ENCODE measurements around the gene ALX4.

ALX4 gene

GRCh38 chr11:44228379-44228778, 81.6 kb downstream of the ALX4 start:
- H3K36me3 ChIP-seq (ENCODE audit: insufficient read depth, low read length): no peaks in the 10 kb centered on the region
- H3K4me3 ChIP-seq (ENCODE audit: low read depth in 1 of 2, low read length in 2 of 2): no peak overlapping the region
- H3K27me3 ChIP-seq (ENCODE audit: control insufficient read depth in 1 of 2, insufficient read depth in 2 of 2, low read length in 2 of 2): no peaks in the 10 kb centered on the region
- no peak overlapping the region for H3K9ac ChIP-seq (ENCODE audit: low read length)
- no peak overlapping the region for H3K27ac ChIP-seq (ENCODE audit: low read depth, low read length)
- H3K9me3 ChIP-seq (ENCODE audit: low read length): no peaks in the 10 kb centered on the region
- no peaks in the 10 kb centered on the region for H3K4me1 ChIP-seq (ENCODE audit: insufficient read depth, low read length)

GRCh38 chr11:44226945-44227344, 83.0 kb downstream of the ALX4 start:
- Histone ChIP-seq H3K4me3 (ENCODE audit: low read depth in 1 of 2, low read length in 2 of 2) (no peak overlapping the region), H3K9me3 (ENCODE audit: low read length) (no peaks in the 10 kb centered on the region), H3K27ac (ENCODE audit: low read depth, low read length) (no peak overlapping the region), H3K4me1 (ENCODE audit: insufficient read depth, low read length) (no peaks in the 10 kb centered on the region), H3K27me3 (ENCODE audit: control insufficient read depth in 1 of 2, insufficient read depth in 2 of 2, low read length in 2 of 2) (no peaks in the 10 kb centered on the region), H3K36me3 (ENCODE audit: insufficient read depth, low read length) (no peaks in the 10 kb centered on the region), H3K9ac (ENCODE audit: low read length) (no peak overlapping the region)

GRCh38 chr11:44226490-44226889, 83.4 kb downstream of the ALX4 start:
- Histone ChIP-seq H3K4me1 (ENCODE audit: insufficient read depth, low read length) (peaks cover 3% of the 10 kb centered on the region), H3K27me3 (ENCODE audit: control insufficient read depth in 1 of 2, insufficient read depth in 2 of 2, low read length in 2 of 2) (no peaks in the 10 kb centered on the region), H3K9me3 (ENCODE audit: low read length) (no peaks in the 10 kb centered on the region), H3K9ac (ENCODE audit: low read length) (no peak overlapping the region), H3K27ac (ENCODE audit: low read depth, low read length) (no peak overlapping the region), H3K36me3 (ENCODE audit: insufficient read depth, low read length) (no peaks in the 10 kb centered on the region), H3K4me3 (ENCODE audit: low read depth in 1 of 2, low read length in 2 of 2) (no peak overlapping the region)

- Histone ChIP-seq H3K4me3 (ENCODE audit: low read depth in 1 of 2, low read length in 2 of 2) (no peak overlapping the region), H3K4me1 (ENCODE audit: insufficient read depth, low read length) (peaks cover 9% of the 10 kb centered on the region), H3K9ac (ENCODE audit: low read length) (no peak overlapping the region), H3K27me3 (ENCODE audit: control insufficient read depth in 1 of 2, insufficient read depth in 2 of 2, low read length in 2 of 2) (no peaks in the 10 kb centered on the region), H3K36me3 (ENCODE audit: insufficient read depth, low read length) (no peaks in the 10 kb centered on the region), H3K27ac (ENCODE audit: low read depth, low read length) (no peak overlapping the region), H3K9me3 (ENCODE audit: low read length) (no peaks in the 10 kb centered on the region)
Observed at GRCh38 chr11:44224867-44225501, 85.0 kb downstream of the ALX4 start.

- Histone ChIP-seq H3K36me3 (ENCODE audit: insufficient read depth, low read length) (no peaks in the 10 kb centered on the region), H3K27ac (ENCODE audit: low read depth, low read length) (no peak overlapping the region), H3K4me1 (ENCODE audit: insufficient read depth, low read length) (peaks cover 9% of the 10 kb centered on the region), H3K9me3 (ENCODE audit: low read length) (no peaks in the 10 kb centered on the region), H3K9ac (ENCODE audit: low read length) (no peak overlapping the region), H3K27me3 (ENCODE audit: control insufficient read depth in 1 of 2, insufficient read depth in 2 of 2, low read length in 2 of 2) (no peaks in the 10 kb centered on the region), H3K4me3 (ENCODE audit: low read depth in 1 of 2, low read length in 2 of 2) (no peak overlapping the region)
Observed at GRCh38 chr11:44223238-44223637, 86.7 kb downstream of the ALX4 start.

- no peaks in the 10 kb centered on the region for H3K36me3 ChIP-seq (ENCODE audit: insufficient read depth, low read length)
Observed at GRCh38 chr11:44221992-44222391, 87.9 kb downstream of the ALX4 start.

GRCh38 chr11:44221456-44221855, 88.5 kb downstream of the ALX4 start:
- Histone ChIP-seq H3K4me1 (ENCODE audit: insufficient read depth, low read length) (peaks cover 9% of the 10 kb centered on the region), H3K4me3 (ENCODE audit: low read depth in 1 of 2, low read length in 2 of 2) (no peak overlapping the region), H3K9ac (ENCODE audit: low read length) (no peak overlapping the region), H3K27me3 (ENCODE audit: control insufficient read depth in 1 of 2, insufficient read depth in 2 of 2, low read length in 2 of 2) (no peaks in the 10 kb centered on the region), H3K36me3 (ENCODE audit: insufficient read depth, low read length) (no peaks in the 10 kb centered on the region), H3K9me3 (ENCODE audit: low read length) (no peaks in the 10 kb centered on the region), H3K27ac (ENCODE audit: low read depth, low read length) (no peak overlapping the region)

More at GRCh38 chr11:44221992-44222391, 87.9 kb downstream of the ALX4 start:
- Histone ChIP-seq H3K9ac (ENCODE audit: low read length) (no peak overlapping the region), H3K27ac (ENCODE audit: low read depth, low read length) (no peak overlapping the region), H3K4me3 (ENCODE audit: low read depth in 1 of 2, low read length in 2 of 2) (no peak overlapping the region), H3K9me3 (ENCODE audit: low read length) (no peaks in the 10 kb centered on the region), H3K27me3 (ENCODE audit: control insufficient read depth in 1 of 2, insufficient read depth in 2 of 2, low read length in 2 of 2) (no peaks in the 10 kb centered on the region), H3K4me1 (ENCODE audit: insufficient read depth, low read length) (peaks cover 9% of the 10 kb centered on the region)

- H3K4me1 ChIP-seq (ENCODE audit: insufficient read depth, low read length): peaks cover 9% of the 10 kb centered on the region
- no peak overlapping the region for H3K27ac ChIP-seq (ENCODE audit: low read depth, low read length)
- no peaks in the 10 kb centered on the region for H3K9me3 ChIP-seq (ENCODE audit: low read length)
- no peaks in the 10 kb centered on the region for H3K27me3 ChIP-seq (ENCODE audit: control insufficient read depth in 1 of 2, insufficient read depth in 2 of 2, low read length in 2 of 2)
- H3K4me3 ChIP-seq (ENCODE audit: low read depth in 1 of 2, low read length in 2 of 2): no peak overlapping the region
- H3K36me3 ChIP-seq (ENCODE audit: insufficient read depth, low read length): no peaks in the 10 kb centered on the region
- no peak overlapping the region for H3K9ac ChIP-seq (ENCODE audit: low read length)
Observed at GRCh38 chr11:44219830-44220796, 89.8 kb downstream of the ALX4 start.

- H3K9ac ChIP-seq (ENCODE audit: low read length): no peak overlapping the region
- no peak overlapping the region for H3K27ac ChIP-seq (ENCODE audit: low read depth, low read length)
- H3K36me3 ChIP-seq (ENCODE audit: insufficient read depth, low read length): no peaks in the 10 kb centered on the region
- H3K27me3 ChIP-seq (ENCODE audit: control insufficient read depth in 1 of 2, insufficient read depth in 2 of 2, low read length in 2 of 2): no peaks in the 10 kb centered on the region
- H3K4me1 ChIP-seq (ENCODE audit: insufficient read depth, low read length): peaks cover 9% of the 10 kb centered on the region
- no peak overlapping the region for H3K4me3 ChIP-seq (ENCODE audit: low read depth in 1 of 2, low read length in 2 of 2)
- H3K9me3 ChIP-seq (ENCODE audit: low read length): no peaks in the 10 kb centered on the region
Observed at GRCh38 chr11:44217432-44217831, 92.5 kb downstream of the ALX4 start.

- Histone ChIP-seq H3K4me3 (ENCODE audit: low read depth in 1 of 2, low read length in 2 of 2) (no peak overlapping the region), H3K27ac (ENCODE audit: low read depth, low read length) (no peak overlapping the region), H3K9ac (ENCODE audit: low read length) (no peak overlapping the region), H3K4me1 (ENCODE audit: insufficient read depth, low read length) (no peaks in the 10 kb centered on the region), H3K9me3 (ENCODE audit: low read length) (no peaks in the 10 kb centered on the region), H3K27me3 (ENCODE audit: control insufficient read depth in 1 of 2, insufficient read depth in 2 of 2, low read length in 2 of 2) (no peaks in the 10 kb centered on the region), H3K36me3 (ENCODE audit: insufficient read depth, low read length) (no peaks in the 10 kb centered on the region)
Observed at GRCh38 chr11:44213148-44213547, 96.8 kb downstream of the ALX4 start.

GRCh38 chr11:44212128-44212527, 97.8 kb downstream of the ALX4 start:
- Histone ChIP-seq H3K27me3 (ENCODE audit: control insufficient read depth in 1 of 2, insufficient read depth in 2 of 2, low read length in 2 of 2) (no peaks in the 10 kb centered on the region), H3K4me3 (ENCODE audit: low read depth in 1 of 2, low read length in 2 of 2) (no peak overlapping the region), H3K4me1 (ENCODE audit: insufficient read depth, low read length) (no peaks in the 10 kb centered on the region), H3K27ac (ENCODE audit: low read depth, low read length) (no peak overlapping the region), H3K9ac (ENCODE audit: low read length) (no peak overlapping the region), H3K9me3 (ENCODE audit: low read length) (no peaks in the 10 kb centered on the region), H3K36me3 (ENCODE audit: insufficient read depth, low read length) (peaks cover 2% of the 10 kb centered on the region)
